GM12873 (cell line): Measurements from ENCODE around the gene EIF2S3B.

Source experiments
- CTCF ChIP-seq: IDR thresholded peaks from 2 replicates; pipeline ENCODE4 v1.5.1; 2012; ENCODE audit warnings: low read depth, mild to moderate bottlenecking, moderate library complexity, low read length, control low read depth; ENCODE audit not compliant: insufficient read depth; ENCODE audit errors: missing control alignments

EIF2S3B gene

GRCh38 chr12:10557329-10557728 lies 51.6 kb downstream of the EIF2S3B start:
- no peak for TF ChIP-seq CTCF

GRCh38 chr12:10557766-10558165 lies 52.1 kb downstream of the EIF2S3B start:
- no peak for TF ChIP-seq CTCF
